NCI-H1105 treated with DMSO at 0.1 percent for 48 hours (cell line): ENCODE data around the gene DDX27.

Source experiments
- DNase-seq: peaks from one replicate; lab custom pipeline; 2025; lab: John Stamatoyannopoulos, UW

The DDX27 gene

DNA sequence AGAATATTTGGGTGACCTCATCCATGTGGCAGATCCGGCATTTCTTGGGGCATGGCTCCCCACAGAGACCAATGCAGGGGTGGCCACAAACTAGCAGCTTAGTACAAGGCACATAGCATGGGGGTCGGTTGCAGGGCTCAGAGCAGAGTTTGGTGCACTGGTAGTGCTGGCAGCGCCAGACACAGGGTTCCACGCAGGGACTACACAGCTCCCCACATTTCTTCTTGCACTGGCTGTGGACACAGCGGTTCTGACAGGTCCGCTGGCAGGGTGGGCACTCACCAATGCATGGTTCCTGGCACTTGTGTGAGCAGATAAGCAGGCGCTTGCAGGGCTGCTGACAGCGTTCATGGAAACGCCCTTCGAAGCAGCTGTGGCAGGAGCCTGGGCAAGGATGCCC is 29.1 kb downstream of the DDX27 start:
- no peak for DNase-seq

DNA sequence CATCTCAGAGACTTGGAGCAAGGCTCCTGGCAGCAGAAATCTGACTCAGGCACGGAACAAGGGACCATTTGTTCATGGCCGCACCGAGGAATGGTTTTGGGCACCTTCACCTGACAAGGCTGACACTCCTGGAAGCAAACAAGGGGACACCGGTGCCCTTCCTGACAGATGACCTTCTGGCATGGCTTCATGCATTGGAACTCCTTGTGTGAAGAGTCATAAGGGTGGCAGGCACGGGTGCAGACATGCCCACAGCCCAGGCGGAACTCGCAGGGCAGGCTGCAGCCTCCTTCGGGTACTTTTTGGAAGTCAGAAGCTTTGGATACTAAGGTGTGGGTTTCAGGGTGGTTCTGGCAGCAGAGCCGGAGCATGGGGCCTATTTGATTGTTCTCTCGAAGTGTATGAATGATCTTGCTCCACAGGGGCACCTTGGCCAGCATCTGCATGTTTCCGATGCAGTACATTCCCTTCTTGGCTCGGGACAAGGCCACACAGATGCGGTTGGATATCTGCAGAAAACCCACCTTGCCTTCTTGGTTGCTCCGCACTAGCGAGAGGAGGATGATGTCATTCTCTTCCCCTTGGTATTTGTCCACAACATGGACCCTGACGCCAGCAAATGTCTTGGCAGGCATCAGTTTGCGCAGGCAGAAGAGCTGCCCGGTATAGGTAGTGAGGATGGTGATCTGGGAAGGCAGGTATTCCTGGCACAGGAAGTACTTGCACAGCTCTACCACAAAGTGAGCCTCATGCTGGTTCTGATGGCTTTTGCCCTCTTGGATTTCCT is 29.9 kb downstream of the DDX27 start:
- DNase-seq = no peak

DNA sequence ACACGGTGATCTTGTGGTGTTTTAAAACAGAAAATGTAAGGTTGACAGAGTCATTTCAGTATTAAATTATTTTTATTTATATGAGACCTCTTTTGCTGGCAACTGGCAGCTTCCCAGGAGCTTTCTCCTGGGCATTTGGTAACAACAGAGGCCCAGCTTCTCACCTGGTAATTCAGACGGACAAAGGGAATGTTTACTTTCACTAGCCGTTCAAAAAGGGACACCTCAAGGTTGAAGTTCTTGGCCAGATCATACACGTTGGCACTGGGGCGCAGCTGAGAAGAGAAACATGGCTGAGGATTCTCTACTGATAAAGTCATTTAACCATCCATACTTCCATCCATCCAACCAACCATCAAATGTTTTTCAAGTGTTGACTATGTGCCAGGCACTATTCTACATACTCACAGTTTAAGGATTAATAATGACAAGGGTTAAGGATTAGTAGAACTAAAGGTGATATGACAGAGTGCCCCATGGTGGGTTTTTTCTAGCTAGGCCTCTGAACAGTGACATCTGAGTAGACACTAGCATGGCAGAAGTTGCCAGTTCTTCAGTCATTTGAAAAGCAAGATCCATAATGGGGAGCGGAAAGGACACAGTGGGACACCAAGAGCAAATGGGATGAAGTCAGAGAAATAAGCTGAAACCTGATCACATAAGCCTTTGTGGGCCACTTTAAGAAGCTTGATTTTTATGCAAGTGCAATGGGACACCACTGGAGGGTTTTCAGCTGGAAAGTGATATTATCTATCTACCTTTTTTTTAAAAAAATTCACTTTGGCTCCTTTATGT is 33.5 kb downstream of the DDX27 start:
- no peak for DNase-seq

DNA sequence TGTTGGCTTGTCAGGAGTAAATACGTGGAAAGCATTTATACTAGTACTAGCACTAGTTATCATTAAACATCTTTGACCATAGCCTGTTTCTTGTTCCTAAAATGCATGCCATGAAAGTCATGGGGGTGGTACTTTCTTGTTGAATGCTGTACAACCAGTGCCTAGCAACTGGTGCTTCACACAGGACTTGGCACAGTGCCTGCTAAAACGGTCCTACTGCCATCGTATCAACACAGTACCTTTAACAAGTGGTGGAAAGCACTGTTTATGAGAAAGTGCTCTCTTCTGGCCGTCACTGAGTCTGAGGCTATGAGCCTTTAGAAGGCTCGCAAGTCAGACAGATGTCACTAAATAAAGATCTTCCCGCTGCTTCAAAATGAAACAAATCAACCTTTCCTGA is 37.0 kb downstream of the DDX27 start:
- DNase-seq = no peak

DNA sequence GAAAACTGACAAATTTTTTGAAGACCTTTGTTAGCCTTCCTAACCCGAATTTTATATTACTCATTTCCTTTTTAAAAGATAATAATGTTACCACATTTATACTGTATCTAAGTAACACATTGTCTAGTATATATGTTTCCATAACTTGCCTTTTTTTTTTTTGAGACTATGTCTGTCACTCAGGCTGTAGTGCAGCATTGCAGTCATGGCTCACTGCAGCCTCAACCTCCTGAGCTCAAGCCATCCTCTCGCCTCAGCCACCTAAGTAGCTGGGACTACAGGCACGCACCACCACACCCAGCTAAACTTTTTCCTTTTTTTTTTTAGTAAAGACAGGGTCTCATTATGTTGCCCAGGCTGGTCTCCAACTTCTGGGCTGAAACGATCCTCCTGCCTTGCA is 40.1 kb downstream of the DDX27 start:
- no peak for DNase-seq

DNA sequence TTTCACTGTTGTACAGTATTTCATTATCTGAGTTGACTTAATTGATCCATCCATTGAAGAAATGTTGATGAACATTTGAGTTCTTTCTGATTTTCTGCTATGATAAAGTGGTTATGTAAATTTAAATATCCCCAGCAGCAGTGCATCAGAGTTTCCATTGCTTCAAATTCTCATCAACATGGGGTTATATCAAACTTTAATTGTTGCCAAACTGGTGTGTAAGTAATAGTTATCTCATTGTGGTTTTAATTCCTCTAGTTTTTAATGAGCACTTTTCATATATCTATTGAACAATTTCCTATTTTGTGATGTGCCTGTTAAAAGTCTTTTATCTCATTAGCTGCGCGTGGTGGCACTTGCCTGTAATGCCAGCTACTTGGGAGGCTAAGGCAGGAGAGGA is 40.6 kb downstream of the DDX27 start:
- no peak for DNase-seq

DNA sequence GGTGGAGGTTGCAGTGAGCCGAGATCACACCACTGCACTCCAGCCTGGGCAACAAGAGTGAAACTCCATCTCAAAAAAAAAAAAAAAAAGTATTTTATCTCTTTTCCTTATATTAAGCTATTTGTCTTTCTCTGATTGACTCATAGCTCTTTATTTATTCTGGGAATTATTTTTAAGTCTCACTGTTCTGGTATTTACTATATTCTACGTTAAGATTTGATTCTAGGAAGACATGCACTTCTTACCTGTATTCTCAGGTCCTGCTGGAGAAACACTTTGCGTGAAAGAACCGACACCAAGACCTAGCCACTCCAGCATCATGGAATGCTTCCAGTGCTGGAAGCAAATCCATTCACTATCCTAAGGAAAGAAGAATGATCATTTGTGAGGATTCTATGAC is 41.0 kb downstream of the DDX27 start:
- no peak for DNase-seq

DNA sequence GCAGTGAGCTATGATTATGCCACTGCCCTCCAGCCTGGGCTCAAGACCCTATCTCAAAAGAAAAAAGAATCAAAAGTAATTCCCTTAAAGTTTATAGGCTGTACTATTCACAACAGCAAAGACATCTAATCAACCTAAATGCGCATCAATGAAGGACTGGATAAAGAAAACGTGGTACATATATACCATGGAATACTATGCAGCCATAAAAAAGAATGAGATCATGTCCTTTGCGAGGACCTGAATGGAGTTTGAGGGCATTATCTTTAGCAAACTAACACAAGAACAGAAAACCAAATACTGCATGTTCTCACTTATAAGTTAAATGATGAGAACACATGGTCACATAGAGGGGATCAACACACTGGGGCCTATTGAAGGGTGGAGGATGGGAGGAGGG is 42.0 kb downstream of the DDX27 start:
- no peak for DNase-seq

DNA sequence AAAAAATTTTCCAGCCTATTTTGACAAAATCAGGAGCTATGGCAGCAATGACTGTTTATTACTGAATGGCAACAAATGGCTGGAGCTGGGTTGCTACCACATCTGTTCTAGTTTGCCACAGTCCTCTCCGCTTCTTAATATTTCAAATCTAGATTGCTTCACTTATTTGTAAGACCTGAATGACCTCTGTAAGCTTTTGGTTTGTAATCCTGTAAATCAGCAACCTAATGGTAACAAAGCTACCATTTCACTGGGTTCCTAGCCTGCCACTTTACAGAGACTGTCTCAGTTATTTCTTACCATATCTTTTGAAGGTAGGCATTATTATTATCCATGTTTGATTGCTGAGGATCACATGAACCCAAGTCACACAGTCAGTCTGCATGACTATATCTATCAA is 43.2 kb downstream of the DDX27 start:
- no peak for DNase-seq

DNA sequence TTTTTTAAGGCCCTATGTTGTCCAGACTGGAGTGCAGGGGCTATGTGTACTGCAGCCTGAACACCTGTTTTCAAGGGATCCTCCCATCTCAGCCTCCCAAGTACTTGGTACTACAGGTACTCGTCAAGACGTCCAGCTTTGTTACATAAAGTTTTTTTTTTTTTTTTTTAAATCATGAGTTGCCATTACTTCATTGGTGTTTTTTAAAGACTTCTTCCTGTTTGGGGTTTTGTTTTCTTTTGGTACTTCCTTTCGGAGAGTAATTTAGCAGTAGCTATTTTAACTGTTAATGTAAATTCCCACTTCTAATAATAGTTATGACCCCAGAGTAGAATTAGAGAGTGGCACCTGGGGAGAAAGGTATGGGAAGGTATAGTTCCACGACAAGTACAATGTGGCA is 48.1 kb downstream of the DDX27 start:
- DNase-seq = no peak

DNA sequence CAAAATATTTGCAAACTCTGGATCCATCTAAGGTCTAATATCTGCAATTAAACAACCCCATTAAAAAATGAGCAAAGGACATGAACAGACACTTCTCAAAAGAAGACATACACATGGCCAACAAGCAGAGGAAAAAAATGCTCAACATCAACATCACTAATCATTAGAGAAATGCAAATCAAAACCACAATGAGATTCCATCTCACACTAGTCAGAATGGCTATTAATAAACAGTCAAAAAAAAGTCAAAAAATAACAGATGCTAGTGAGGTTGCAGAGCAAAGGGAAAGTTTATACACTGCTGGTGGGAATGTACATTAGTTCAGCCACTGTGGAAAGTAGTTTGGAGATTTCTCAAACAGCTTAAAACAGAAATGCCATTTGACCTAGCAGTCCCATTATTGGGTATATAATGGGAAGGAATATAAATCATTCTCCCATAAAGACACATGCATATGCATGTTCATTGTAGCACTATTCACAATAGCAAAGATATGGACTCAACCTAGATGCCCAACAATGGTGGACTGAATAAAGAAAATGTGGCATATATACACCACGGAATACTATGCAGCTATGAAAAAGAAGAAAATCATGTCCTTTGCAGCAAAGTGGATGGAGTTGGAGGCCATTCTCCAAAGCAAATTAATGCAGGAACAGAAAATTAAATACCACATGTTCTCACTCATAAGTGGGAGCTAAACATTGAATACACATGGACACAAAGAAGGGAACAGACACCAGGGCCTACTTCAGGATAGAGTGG is 49.6 kb downstream of the DDX27 start:
- DNase-seq = no peak

DNA sequence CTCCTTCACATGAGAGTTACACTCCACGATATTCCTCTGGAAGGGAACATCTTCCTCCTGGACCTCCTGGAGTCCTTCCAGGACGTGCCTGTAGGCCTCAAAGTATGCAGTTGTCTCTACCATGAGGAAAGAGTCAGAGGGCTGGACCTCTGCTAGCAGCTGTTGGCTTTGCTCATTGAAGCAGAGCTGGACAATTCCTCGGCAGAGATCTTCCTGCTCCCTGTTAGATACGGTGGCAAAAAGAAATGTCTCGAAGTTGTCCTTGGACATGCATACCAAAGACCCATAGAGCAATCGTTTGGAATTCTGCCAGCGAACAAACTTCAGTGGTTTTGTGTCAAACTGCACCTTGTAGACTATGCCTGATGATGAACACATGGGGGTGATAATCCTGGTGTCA is 51.0 kb downstream of the DDX27 start:
- DNase-seq = no peak

DNA sequence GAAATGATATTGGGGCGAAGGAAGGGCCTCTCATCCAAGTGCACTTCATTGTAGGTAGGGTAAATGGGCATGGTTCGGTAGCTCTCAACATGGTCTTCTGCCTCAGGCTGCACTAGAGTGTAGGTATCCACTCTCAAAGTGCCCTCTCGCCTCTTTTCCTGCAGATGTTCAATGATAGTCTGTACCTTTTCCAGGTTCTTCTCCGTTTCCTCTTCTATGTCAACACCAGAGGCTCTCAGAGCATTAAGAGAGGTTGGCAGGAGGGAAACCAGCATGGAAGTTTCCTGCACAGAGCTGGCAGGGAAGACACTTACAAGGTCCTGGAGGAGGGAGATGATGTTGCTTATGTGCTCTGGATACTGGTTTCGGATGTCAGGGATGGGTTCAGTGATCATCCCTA is 51.5 kb downstream of the DDX27 start:
- DNase-seq = no peak

DNA sequence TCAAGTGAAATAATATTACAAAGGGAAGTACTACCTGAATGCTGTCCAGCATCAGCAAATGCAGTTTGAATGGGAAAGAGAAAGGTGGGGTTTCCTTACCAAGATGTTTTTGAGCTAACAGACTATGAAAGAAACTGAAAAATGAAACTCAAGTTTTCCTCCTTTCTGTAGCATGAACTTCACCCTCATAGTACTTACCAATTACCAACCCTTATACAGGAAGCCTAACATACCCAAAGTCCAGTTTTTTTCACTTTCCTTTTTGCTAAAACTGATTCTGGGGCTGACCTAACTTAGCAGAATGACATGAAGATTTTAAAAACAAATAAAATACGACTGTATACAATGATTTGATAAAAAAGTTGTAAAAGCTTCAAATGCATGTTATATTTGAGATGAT is 53.4 kb downstream of the DDX27 start:
- DNase-seq = no peak

DNA sequence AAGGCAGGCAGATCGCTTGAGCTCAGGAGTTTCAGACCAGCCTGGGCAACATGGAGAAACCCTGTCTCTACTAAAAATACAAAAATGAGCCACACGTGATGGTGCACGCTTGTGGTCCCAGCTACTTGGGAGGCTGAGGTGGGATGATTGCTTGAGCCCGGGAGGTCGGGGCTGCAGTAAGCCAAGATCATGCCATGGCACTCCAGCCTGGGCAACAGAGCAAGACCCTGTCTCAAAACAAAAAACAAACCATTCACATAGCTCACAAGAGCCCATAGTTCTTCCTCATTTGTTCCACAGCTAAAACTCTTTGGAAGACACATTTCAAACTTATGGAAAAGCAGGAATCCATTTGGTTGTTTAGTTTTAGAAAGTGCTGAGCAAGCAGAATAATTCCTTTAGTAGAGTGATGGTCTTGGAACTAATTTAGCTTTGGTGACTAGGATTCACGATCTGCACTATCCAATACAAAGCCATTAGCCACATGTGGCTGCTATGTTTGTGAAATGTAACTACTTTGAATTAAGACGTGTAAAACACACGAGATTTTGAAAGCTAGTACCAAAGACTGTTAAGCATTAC is 54.6 kb downstream of the DDX27 start:
- no peak for DNase-seq

DNA sequence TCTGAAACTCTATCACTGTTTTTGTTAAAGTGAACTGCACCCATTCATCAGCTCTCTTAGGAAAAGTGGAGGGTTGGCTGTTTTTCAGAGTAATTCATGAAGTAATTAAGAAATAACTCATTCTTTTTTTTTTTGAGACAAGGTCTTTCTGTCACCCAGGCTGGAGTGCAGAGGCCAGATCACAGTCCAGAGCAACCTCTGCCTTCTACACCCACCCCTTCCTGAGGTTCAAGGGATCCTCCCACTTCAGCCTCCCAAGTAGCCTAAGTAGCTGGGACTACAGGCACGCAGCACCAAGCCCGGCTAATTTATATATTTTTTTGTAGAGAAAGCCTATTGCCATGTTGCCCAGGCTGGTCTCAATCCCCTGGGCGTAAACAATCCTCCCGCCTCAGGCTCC is 56.0 kb downstream of the DDX27 start:
- DNase-seq = no peak

DNA sequence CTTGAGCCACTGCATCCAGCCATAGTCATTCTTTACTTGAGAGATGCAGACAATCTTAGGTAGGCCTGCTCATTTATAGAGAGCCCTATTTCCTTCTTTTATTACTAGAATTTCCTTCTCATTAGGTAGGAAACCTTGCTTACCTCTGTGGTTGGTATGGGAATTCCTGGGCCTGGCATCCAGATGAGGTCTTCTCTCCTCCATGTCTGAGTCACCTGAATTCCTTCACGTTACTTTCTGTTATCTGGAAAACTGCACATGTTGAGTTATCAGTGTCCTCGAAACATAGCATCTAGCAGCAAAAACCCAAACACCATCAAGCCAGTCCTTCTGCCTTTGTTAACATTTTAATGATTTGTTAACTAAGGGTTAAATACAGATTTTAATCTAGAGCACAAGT is 56.4 kb downstream of the DDX27 start:
- DNase-seq = no peak

DNA sequence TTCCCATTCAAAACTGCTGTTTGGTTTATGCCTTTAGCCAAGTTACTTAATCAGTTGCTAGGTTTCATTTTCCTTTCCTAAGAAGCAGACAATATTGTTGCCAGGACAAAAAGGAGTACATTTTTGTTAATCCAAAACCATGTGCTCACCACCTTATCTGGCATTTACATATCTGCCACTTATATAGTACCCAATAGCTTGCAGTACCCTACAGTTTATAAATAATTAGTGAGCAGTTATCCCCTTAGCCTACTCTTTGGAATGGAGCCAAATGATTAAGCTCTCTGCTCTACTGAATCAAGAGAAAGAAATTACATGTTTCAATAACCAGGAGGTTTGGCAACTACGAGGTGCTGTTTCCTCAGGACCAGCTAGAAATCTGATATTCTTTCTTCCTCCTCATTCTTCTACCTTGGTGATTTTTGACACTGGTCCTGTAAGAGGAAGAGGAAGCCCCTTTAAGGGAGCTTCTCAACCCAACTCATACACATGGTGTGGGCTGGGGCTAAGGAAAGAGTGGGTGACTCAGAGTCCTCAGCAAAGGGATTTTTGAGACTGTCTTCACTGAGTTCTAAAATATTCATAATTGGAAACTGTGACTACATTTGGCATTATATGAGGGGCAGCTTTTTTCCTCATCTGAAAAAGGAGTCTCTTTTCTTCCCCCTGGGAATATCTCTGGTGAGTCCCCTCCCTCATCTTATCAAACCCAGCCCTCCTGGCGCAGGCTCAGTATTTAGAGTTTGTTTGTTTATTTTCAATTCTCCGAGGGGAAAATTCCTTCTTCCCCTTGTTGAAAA is 57.1 kb downstream of the DDX27 start:
- DNase-seq = peak; percentile 98

DNA sequence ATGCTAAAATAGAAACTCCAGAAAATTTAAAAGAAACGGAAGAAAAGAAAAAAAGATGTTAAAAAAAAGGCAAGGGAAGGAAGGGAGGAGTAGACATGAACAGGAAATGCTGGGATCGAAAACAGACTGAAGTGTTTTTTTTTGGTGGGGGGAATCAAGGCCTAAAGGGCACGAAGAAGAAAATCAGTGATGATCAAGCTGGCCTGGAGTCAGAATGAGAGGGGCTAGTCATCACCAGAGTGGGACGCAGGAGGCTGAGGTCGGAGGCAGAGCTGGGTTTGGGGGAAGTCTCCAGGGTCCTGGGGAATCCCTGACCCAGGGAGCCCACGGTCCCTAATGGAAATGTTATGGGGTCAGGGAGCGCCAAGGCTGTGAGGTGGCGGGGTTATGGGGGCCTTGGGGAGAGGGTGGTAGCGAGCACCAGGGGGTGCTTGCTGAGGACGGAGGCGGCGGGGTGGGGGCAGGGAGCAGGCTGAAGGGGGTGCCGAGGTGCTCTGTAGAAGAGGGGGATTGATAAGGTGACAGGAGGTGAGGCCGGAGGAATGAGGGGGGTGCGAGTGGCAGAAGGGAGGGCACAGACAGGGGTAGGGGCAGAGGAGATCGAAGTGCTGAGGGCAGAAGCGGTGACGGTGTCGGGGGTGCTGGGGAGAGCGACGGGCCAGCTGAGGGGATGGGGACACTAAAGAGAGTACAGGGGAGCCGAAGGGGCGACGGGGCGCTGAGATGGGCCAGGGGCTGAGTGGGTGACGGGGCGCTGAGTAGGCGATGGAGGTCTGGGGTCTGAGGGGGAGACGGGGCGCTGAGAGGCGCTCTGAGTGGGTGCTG is 58.0 kb downstream of the DDX27 start:
- no peak for DNase-seq

DNA sequence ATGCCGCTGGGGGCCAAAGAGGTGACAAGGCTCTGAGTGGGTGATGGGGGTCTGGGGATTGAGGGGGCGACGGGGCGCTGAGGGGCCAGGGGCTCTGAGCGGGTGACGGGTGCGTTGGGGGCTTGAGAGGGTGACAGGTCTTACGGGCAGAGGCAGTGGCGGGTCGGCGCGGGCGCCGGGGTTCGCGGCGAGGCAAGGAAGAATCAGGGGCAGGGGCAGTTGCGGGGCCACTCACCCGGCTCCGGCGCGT is 58.5 kb downstream of the DDX27 start:
- DNase-seq = no peak
